HT-29 (cell line): ENCODE data around the gene DYNC1H1. TPM values are rescaled to one million over a fixed set of nuclear protein-coding genes. Genes with fewer than 3 reads are reported as not detected.

ENCODE experiments used
- DNase-seq: peaks from one replicate; pipeline ENCODE4 v3.0.0-alpha.2; 2015; ENCODE audit warnings: low spot score
- total RNA-seq: library from RNA; depleted of rRNA; stranded (reverse); fragments of >200 nt; shearing (Covaris generic); gene quantifications from 2 replicates; pipeline ENCODE4 v1.2.3, GENCODE V29; 2014

DYNC1H1 gene
- total RNA-seq, 1 experiment from 2014 or later: 181 TPM

DNA sequence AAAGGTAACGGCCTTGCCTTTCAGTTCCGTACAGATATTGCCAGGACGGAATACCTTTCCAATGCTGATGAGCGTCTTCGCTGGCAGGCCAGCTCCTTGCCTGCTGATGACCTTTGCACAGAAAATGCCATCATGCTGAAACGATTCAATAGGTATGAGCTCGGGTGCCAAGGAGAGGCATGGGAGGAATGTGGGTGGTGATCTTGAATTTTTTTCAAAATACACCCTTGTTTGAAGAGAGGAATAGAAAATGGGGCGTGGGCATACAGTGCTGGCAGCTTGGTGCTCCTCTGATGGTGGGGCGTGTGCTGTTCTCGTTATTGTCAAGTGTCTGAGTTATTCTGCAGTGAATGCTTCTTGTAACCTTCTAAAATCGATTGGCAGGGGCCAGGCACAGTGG lies 69.9 kb downstream of the DYNC1H1 start:
- peak; percentile 73 for DNase-seq

DNA sequence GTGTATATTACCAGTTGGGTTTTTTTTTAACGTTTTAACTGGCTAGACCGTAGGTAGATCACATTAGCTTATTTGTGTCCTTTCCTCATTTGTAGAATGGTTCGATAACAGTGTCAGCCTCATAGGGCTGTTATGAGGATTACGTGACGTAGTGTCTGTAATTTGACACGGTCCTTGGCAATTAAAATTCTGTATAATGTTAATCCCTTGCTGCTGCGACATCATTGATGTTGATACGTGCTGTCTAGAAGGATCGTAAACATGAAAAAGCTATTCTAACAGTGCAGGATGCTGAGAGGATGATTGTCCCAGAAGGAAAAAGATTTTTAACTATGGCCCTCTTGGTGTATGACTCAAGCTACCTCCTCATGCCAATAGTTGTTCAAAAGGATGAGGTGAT lies 71.5 kb downstream of the DYNC1H1 start:
- DNase-seq: no peak

DNA sequence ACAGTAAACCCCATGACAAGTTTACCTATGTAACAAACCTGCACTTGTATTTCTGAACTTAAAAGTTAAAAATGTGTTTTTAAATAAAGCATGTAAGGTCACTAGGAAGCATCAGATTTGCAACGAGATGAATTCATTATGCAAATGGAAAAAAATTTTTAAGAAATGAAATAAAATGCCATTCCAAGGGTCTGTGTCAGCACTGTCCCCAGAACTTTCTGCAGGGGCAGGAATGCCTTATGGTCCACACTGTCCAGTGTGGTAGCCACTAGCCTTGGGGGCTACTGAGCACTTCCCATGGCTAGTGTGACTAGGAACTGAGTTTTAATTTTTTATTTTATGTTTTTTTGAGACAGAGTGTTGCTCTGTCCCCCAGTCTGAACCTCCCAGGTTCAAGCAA lies 73.3 kb downstream of the DYNC1H1 start:
- DNase-seq: no peak

DNA sequence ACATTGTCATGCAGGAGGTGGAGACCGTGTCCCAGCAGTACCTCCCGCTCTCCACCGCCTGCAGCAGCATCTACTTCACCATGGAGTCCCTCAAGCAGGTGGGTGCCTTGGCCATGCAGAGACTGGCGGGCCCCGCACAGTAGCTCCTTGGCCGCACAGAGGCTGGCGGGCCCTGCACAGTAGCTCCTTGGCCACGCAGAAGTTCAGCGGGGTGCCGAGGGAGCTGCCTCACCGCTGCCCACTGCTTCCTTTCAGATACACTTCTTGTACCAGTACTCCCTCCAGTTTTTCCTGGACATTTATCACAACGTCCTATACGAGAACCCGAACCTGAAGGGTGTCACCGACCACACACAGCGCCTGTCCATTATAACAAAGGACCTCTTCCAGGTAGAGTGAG lies 74.8 kb downstream of the DYNC1H1 start:
- no peak for DNase-seq

DNA sequence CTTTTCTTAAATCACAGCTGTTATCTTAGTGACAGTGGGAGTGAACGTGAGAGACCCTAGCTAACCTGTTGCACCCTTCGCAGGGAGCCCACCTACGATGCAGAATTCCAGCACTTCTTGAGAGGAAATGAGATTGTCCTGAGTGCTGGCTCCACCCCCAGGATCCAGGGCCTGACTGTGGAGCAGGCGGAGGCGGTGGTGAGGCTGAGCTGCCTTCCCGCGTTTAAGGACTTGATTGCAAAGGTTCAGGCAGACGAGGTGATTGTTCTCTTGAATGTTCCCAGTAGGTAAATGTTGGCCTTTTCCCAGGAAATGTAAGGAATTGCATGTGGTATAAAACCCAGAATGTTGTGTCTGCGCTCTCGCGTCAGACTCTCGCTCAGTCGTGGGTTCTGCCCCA lies 75.8 kb downstream of the DYNC1H1 start:
- no peak for DNase-seq

DNA sequence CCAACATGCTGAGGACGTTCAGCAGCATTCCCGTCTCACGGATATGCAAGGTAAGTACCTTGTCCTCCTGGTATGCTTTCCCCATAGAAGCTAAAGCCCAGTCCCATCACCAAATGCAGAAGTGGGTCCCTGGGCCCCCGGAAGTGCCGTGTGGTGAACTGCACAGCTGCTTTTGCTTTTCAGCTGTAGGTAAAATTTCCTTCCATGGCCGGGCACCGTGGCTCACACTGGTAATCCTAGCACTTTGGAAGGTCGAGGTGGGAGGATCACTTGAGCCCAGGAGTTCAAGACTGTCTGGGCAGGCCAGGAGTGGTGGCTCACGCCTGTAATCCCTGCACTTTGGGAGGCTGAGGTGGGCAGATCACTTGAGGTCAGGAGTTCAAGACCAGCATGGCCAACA lies 78.3 kb downstream of the DYNC1H1 start:
- no peak for DNase-seq

DNA sequence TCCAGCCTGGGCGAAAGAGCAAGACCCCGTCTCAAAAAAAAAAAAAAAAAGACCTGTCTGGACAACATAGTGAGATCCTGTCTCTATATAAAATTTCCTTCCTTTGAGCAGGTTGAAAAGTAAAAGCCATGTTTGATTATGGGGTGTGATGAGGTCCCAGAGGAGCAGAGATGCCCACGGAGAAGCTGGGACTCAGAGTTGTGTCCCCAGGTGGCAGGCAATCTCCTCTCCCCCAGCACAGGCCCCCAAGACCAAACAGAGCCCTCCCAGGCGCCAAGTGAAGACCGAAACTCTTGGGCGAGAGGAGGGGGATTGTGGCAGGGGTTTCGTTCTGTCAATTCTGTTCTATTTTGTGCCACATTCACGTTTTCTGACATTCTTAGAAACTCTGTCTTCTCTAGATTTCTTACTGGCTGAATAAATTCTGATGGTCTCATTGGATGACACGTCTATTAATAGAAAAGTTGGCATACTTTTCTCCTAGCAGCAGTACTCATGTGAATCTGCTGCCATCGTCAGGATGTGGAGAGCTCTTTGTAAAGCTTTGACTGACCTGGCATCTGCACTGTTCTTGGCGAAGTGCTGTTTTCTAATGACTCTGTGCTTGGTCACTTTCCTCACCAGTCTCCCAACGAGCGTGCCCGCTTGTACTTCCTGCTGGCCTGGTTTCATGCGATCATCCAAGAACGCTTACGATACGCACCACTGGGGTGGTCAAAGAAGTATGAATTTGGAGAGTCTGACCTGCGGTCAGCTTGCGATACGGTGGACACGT lies 79.1 kb downstream of the DYNC1H1 start:
- DNase-seq: no peak

DNA sequence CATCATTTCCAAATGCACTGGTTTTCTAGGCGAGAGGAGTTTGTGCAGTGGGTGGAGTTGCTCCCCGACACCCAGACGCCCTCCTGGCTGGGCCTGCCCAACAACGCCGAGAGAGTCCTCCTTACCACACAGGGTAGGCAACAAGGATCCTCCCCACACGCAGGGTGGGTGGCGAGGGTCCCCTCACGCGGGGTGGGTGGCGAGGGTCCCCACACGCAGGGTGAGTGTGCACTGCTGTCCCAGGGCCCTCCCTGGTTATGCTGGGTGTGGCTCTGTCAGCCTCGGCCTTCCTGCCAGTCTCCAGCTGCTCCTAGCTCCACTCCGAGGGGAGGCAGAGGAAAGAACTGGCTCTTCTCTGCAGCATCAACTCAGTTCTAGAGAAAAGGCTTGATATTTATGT lies 80.2 kb downstream of the DYNC1H1 start:
- DNase-seq: no peak

DNA sequence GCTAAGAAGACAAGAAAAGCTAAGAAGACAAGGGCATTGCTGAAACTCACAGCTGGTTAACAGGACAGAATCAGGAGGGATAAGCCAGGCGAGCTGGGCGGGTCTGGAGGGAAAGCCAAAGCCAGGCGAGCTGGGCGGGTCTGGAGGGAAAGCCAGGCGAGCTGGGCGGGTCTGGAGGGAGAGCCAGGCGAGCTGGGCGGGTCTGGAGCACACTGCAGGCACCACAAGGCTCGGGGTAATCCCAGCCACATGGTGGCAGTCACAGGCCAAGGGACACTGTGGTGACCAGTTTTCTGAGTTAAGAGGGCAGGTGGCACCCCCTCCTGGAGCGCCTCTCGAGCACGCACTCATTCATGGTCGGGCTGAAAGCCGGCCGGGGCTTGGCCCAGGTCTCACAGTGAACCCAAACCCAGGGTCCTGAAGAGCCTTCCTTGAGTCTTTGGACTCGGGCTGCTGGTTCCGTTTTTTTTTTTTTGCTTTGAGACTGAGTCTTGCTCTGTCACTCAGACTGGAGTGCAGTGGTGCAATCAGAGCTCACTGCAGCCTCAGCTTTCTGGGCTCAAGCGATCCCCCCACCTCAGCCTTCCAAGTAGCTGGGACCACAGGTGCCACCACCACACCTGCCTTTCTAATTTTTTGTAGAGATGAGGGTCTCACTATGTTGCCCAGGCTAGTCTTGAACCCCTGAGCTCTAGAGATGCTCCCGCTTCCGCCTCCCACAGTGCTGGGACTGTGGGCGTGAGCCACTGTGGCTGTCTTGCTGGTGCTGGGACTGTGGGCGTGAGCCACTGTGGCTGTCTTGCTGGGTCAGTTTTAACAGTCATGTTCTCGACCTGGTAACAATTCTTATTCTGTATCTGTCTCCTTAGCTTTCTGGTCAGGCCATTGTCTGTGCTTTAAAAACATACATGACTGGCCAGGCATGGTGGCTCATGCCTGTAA lies 82.2 kb downstream of the DYNC1H1 start:
- peak; percentile 91 for DNase-seq

DNA sequence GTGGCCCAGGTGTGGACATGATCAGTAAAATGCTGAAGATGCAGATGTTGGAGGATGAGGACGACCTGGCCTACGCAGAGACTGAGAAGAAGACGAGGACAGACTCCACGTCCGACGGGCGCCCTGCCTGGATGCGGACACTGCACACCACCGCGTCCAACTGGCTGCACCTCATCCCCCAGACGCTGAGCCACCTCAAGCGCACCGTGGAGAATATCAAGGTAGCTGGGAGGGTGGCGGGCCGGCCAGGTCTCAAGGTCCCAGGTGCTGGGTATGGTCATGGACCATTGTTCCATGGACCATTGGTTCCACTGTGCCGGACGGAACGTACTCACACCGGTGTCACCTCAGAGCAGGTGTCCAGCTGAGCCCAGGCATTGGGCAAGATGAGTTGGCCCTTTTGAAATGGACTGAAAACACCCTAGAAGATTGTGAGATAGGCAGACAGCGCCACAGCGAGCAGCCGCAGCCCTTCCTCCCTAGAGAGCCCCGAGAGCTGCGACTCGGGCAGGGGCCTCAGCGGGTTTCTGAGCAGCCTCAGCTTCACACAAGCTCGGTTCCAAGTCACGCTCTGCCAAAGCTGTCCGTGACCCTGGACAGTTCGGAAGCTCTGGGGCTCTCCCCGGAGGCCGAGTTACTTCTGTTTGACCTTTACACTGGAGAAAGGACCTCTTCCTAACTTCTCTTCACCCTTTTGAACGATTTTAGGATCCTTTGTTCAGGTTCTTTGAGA lies 83.6 kb downstream of the DYNC1H1 start:
- no peak for DNase-seq

DNA sequence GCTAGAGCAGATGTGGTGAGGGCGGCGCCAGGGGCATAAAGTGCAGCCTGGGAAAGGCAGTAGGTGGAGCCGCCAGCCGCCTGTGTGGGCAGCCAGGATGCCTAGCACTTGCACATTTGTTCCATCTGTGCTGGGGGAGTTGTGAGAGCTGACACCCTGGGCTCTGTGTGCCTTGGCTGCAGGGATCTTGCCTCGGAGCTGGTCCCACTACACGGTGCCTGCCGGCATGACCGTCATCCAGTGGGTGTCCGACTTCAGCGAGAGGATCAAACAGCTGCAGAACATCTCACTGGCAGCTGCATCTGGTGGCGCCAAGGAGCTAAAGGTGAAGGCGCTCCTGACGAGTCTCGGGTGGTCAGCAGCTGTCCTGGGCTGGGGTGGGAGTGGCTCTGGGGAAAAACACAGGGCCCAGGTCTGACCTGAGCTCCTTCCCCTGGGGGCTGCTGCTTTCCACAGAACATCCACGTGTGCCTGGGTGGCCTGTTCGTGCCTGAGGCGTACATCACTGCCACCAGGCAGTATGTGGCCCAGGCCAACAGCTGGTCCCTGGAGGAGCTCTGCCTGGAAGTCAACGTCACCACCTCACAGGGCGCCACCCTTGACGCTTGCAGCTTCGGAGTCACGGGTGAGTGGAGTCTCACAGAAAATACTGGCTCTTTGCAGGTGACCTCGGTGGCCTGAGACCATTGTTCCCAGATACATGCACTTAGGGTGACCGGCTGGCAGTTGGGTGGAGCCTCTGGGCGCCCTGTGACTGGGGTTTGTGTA lies 85.1 kb downstream of the DYNC1H1 start:
- DNase-seq: no peak

DNA sequence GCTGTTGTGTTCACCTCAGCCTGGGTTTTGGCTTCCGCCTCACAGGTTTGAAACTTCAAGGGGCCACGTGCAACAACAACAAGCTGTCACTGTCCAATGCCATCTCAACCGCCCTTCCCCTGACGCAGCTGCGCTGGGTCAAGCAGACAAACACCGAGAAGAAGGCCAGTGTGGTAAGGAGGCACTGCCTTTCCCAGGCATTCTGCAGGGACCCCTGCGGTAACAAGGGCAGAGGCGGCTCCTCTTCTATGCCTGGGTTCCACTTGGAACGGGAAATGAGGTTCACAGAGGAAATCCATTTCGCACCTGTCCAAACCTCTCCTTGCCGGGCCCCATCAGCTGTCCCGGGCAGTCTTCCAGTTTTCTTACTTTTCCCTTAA lies 85.6 kb downstream of the DYNC1H1 start:
- DNase-seq: no peak

DNA sequence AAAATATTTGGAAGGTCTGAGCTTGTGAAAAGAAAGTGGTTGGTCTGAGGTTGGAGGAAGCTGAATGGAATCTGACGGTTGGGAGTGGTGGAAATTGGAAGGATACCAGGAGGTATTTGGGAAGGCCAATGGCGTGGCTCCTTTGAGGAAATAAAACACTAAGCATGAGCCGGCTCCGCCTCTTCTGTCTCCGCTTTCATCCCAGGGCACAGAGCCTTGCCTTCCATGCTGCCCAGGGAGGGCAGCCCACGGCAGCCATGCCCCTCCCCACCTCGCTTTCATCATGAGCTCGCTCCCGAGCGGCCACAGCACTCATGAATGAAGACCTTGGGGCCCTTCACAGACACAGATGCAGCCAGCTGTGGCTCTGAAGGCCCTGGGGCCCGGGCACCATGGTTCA lies 86.3 kb downstream of the DYNC1H1 start:
- DNase-seq: no peak

DNA sequence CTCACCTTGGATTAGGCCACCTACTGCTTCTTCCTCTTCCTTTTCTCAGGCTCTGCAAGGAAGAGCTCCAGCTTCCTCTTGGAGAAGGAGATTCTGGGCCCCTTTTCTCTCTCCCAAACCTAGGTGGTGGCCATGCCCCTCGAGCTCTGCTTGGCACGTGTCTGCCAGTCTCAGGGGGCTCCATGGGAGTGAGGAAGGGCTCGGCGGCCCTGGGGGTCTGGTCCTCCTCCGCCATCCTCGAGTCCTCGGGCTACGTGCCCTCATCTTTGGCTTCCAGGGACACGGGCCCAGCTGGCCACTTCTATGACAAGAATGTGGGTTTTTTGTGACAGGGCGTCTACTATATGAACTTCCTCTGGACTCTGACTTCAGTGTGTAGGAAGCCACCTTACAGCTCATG lies 88.1 kb downstream of the DYNC1H1 start:
- DNase-seq: no peak

DNA sequence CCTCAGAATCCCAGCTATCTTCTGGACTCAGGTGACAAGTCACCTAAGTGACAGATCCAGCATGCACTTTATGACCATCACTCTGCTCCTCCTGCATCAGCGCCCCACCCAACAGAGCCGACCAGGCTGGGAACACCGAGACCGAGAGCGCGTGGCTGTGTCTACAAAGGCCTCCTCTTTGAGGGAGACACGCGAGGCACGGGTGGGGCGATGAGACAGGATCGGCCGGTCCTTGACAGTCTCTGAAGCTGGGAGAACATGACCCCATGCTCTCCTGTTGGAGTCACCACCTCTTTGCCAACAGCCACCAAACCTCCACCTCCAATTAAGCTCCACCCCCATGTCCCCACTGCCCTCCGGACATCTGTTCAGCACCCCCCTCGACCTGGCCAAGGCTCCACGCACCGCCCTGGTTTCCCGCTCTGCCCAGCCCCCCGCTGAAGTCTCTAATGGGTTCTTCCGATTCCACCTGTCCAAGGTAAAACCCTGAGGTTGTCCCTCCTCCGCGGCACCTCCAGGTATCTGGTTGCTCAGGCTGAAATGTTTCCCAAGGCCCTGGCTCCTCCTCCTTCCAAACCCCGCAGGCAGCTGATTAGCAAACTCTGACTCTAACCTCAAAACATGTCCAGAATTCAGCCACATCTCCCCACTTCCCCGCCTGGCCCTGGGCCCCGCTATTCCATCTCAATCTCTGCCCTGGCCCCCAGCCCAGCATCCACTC lies 91.0 kb downstream of the DYNC1H1 start:
- DNase-seq: no peak

DNA sequence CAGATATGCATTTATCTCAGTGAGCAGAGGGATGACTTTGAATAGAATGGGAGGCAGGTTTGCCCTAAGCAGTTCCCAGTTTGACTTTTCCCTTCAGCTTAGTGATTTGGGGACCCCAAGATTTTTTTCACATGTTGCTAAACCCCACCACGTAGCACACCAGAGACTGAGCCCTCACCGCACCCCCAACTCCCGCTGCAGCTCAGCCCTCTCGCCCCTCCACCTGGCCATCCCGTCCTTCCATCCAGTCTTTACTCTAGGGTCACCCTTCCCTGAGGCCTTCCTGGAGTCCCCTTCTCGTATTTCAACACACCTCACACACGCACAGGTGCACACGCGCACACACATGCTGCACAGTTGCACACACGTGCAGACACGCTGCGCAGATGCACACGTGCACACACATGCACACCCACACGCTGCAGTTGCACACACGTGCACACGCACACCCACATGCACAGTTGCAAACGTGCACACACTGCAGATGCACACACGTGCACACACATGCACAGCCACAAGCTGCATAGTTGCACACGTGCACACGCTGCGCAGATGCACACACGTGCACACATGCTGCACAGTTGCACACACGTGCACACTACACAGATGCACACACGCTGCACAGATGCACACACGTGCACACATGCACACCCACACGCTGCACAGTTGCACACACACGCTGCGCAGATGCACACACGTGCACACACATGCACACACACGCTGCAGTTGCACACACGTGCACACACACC lies 92.5 kb downstream of the DYNC1H1 start:
- DNase-seq: no peak

DNA sequence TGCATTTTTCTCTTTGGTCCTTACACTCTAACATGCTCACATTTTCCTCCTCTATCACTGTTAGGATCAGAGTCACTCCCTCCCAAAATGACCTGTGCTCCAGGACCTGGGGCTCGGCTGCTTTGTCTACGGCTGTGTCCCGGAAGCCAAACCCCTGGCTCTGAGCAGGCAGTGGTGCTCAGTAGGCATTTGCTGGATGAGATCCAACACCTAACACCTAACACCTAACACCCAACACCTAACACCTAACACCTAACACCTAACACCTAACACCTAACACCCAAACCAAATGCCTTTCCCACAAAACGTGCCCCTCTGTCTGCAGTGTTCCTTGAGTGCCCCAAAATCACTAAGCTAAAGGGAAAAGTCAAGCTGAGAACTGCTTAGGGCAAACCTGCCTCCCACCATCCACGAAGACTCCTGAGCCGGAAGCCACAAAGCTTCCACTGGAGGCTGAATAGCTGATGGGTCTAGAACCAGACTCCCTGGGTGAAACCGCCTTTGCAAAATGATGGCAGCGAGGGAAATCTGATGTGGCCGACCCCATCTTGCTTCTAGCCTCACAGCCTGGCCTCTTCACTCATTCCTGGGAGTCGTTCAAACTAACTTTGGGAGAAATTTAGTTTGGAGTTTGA lies 93.2 kb downstream of the DYNC1H1 start:
- DNase-seq: no peak

DNA sequence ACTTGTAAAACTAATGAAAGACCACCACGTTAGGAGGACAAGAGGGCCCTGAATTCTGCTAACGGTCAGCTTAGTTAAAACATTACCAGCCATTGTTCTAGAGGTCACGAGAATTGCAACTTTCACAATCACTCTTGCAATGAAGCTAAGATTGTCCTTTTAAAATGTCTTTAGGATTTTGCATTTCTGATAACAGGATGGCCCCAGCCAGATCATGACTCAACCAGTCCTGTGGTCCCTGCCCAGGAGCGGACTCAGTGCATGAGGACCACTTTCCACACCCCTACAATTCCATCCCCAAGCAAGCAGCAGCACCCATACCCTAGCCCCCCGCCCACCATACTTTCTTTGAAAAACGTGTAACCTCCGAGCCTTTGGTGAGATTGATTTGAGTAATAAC lies 93.8 kb downstream of the DYNC1H1 start:
- no peak for DNase-seq

DNA sequence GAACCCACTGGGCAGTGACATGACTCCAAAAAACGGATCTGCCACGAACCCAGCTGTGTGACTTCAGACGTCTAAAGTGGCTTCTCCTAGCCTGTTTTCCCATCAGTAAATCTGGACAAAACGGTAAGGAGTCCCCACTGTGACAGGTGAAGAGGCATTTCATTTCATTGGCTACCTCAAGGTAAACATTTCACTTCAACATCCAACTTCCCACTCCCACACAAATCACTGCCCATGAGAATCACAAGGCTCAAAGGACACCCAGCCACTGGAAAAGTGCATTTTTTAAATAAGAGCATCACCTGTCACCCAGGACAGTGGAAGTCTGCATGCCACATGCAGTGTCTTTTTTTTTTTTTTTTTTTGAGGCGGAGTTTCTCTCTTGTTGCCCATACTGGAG lies 94.6 kb downstream of the DYNC1H1 start:
- no peak for DNase-seq
